ENCODE measurements around the gene RAPGEF5. TPM values are rescaled to one million over a fixed set of nuclear protein-coding genes. Genes with fewer than 3 reads are reported as not detected.

The RAPGEF5 gene
- total and polyA plus RNA-seq, 2 donors: 6.1 to 30.5 TPM

- peaks cover 20 to 26% of the 10 kb centered on the region in 2 donors for H3K4me1 ChIP-seq (ENCODE audit: control insufficient read depth in 2 of 2, insufficient read depth in 2 of 2, low read length in 2 of 2)
- DNase-seq (ENCODE audit: low read depth in 6 of 9, low spot score in 9 of 9): no peak
- peaks cover 0 to 4% of the 10 kb centered on the region in 2 donors for H3K9me3 ChIP-seq (ENCODE audit: control insufficient read depth in 2 of 2, insufficient read depth in 1 of 2, low read length in 1 of 2)
- peaks cover 3 to 41% of the 10 kb centered on the region in 2 donors for H3K36me3 ChIP-seq (ENCODE audit: control insufficient read depth in 2 of 2, insufficient read depth in 2 of 2, low read length in 1 of 2)
- WGBS: 96% methylated on average over 4 of the region's 4 CpGs
- H3K27me3 ChIP-seq (ENCODE audit: control insufficient read depth in 2 of 2, insufficient read depth in 1 of 2, low read length in 1 of 2): no peaks in the 10 kb centered on the region
- H3K4me3 ChIP-seq (ENCODE audit: low read length in 2 of 2): no peak overlapping the region
- H3K27ac ChIP-seq (ENCODE audit: low read depth in 1 of 2, low read length in 1 of 2): no peak overlapping the region
Measured at GRCh38 chr7:22295402-22296264, 61.3 kb downstream of the RAPGEF5 start.

GRCh38 chr7:22292531-22292930 is 64.4 kb downstream of the RAPGEF5 start:
- DNase-seq (ENCODE audit: low read depth in 6 of 9, low spot score in 9 of 9): peak in 6 of 9 donors; percentile 34 to 77 (median 36)
- H3K4me1 ChIP-seq (ENCODE audit: control insufficient read depth in 2 of 2, insufficient read depth in 2 of 2, low read length in 2 of 2): peaks cover 20 to 26% of the 10 kb centered on the region in 2 donors
- no peaks in the 10 kb centered on the region for H3K27me3 ChIP-seq (ENCODE audit: control insufficient read depth in 2 of 2, insufficient read depth in 1 of 2, low read length in 1 of 2)
- peak overlapping the region in 1 of 2 donors; percentile 59 for H3K27ac ChIP-seq (ENCODE audit: low read depth in 1 of 2, low read length in 1 of 2)
- no peak overlapping the region for H3K4me3 ChIP-seq (ENCODE audit: low read length in 2 of 2)
- H3K9me3 ChIP-seq (ENCODE audit: control insufficient read depth in 2 of 2, insufficient read depth in 1 of 2, low read length in 1 of 2): no peaks in the 10 kb centered on the region
- peaks cover 0 to 42% of the 10 kb centered on the region in 2 donors for H3K36me3 ChIP-seq (ENCODE audit: control insufficient read depth in 2 of 2, insufficient read depth in 2 of 2, low read length in 1 of 2)
- WGBS: 3% methylated on average over 3 of the region's 3 CpGs

GRCh38 chr7:22291977-22292376 is 65.0 kb downstream of the RAPGEF5 start:
- no peak for DNase-seq (ENCODE audit: low read depth in 6 of 9, low spot score in 9 of 9)
- H3K36me3 ChIP-seq (ENCODE audit: control insufficient read depth in 2 of 2, insufficient read depth in 2 of 2, low read length in 1 of 2): peaks cover 0 to 43% of the 10 kb centered on the region in 2 donors
- WGBS: 91% methylated on average over 2 of the region's 2 CpGs
- no peaks in the 10 kb centered on the region for H3K27me3 ChIP-seq (ENCODE audit: control insufficient read depth in 2 of 2, insufficient read depth in 1 of 2, low read length in 1 of 2)
- no peak overlapping the region for H3K4me3 ChIP-seq (ENCODE audit: low read length in 2 of 2)
- H3K9me3 ChIP-seq (ENCODE audit: control insufficient read depth in 2 of 2, insufficient read depth in 1 of 2, low read length in 1 of 2): no peaks in the 10 kb centered on the region
- no peak overlapping the region for H3K27ac ChIP-seq (ENCODE audit: low read depth in 1 of 2, low read length in 1 of 2)
- peaks cover 20 to 26% of the 10 kb centered on the region in 2 donors for H3K4me1 ChIP-seq (ENCODE audit: control insufficient read depth in 2 of 2, insufficient read depth in 2 of 2, low read length in 2 of 2)

DNA sequence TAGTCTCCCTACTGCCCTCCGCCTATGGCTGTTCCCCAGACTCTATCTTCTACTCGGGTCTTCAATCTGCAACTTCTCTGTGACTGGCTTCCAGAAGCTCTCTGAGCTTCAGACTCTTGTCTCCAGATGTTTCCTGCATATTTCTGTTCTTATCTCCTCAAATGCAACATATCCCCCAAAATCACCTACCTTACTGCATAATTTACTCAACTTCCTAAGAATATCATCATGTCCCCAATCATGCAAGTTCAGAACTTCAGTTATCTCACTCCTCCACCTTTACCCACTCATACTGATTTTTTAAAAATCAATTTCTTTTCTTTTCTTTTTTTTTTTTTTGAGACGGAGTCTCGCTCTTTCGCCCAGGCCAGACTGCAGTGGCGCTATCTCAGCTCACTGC is 68.8 kb downstream of the RAPGEF5 start:
- Histone ChIP-seq H3K9me3 (ENCODE audit: control insufficient read depth in 2 of 2, insufficient read depth in 1 of 2, low read length in 1 of 2) (no peaks in the 10 kb centered on the region), H3K4me3 (ENCODE audit: low read length in 2 of 2) (no peak overlapping the region), H3K27me3 (ENCODE audit: control insufficient read depth in 2 of 2, insufficient read depth in 1 of 2, low read length in 1 of 2) (no peaks in the 10 kb centered on the region), H3K27ac (ENCODE audit: low read depth in 1 of 2, low read length in 1 of 2) (no peak overlapping the region), H3K36me3 (ENCODE audit: control insufficient read depth in 2 of 2, insufficient read depth in 2 of 2, low read length in 1 of 2) (peaks cover 3 to 29% of the 10 kb centered on the region in 2 donors), H3K4me1 (ENCODE audit: control insufficient read depth in 2 of 2, insufficient read depth in 2 of 2, low read length in 2 of 2) (peaks cover 12 to 13% of the 10 kb centered on the region in 2 donors)
- no peak for DNase-seq (ENCODE audit: low read depth in 6 of 9, low spot score in 9 of 9)
- WGBS: 83% methylated on average over 6 of the region's 6 CpGs

DNA sequence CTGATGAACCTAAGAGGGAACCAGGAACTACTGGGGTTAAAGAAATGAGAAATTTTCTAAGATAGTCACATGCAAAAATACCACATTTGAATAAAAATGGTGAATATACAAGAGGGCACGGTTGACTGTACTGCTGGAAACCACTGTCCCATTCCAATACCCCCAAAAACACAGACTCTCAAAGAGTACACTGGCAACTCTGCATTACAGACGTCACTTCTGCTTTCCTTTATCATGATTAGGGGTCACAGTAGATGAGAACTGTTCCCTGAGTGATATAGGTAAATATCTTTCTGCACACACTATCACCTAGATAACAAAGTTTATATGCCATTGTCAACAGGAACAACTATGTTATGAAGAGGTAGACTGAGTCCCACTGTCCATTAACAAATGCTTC is 69.5 kb downstream of the RAPGEF5 start:
- peaks cover 3 to 32% of the 10 kb centered on the region in 2 donors for H3K36me3 ChIP-seq (ENCODE audit: control insufficient read depth in 2 of 2, insufficient read depth in 2 of 2, low read length in 1 of 2)
- 96% methylated on average over 2 of the region's 2 CpGs for WGBS
- H3K27ac ChIP-seq (ENCODE audit: low read depth in 1 of 2, low read length in 1 of 2): no peak overlapping the region
- H3K4me1 ChIP-seq (ENCODE audit: control insufficient read depth in 2 of 2, insufficient read depth in 2 of 2, low read length in 2 of 2): peaks cover 4 to 6% of the 10 kb centered on the region in 2 donors
- DNase-seq (ENCODE audit: low read depth in 6 of 9, low spot score in 9 of 9): no peak
- H3K27me3 ChIP-seq (ENCODE audit: control insufficient read depth in 2 of 2, insufficient read depth in 1 of 2, low read length in 1 of 2): no peaks in the 10 kb centered on the region
- no peak overlapping the region for H3K4me3 ChIP-seq (ENCODE audit: low read length in 2 of 2)
- no peaks in the 10 kb centered on the region for H3K9me3 ChIP-seq (ENCODE audit: control insufficient read depth in 2 of 2, insufficient read depth in 1 of 2, low read length in 1 of 2)

- Histone ChIP-seq H3K27me3 (ENCODE audit: control insufficient read depth in 2 of 2, insufficient read depth in 1 of 2, low read length in 1 of 2) (no peaks in the 10 kb centered on the region), H3K4me3 (ENCODE audit: low read length in 2 of 2) (no peak overlapping the region), H3K4me1 (ENCODE audit: control insufficient read depth in 2 of 2, insufficient read depth in 2 of 2, low read length in 2 of 2) (peaks cover 0 to 4% of the 10 kb centered on the region in 2 donors), H3K36me3 (ENCODE audit: control insufficient read depth in 2 of 2, insufficient read depth in 2 of 2, low read length in 1 of 2) (peaks cover 3 to 33% of the 10 kb centered on the region in 2 donors), H3K27ac (ENCODE audit: low read depth in 1 of 2, low read length in 1 of 2) (no peak overlapping the region), H3K9me3 (ENCODE audit: control insufficient read depth in 2 of 2, insufficient read depth in 1 of 2, low read length in 1 of 2) (no peaks in the 10 kb centered on the region)
- WGBS: 94% methylated on average over 2 of the region's 2 CpGs
- no peak for DNase-seq (ENCODE audit: low read depth in 6 of 9, low spot score in 9 of 9)
Measured at GRCh38 chr7:22286436-22286835, 70.5 kb downstream of the RAPGEF5 start.

- Histone ChIP-seq H3K9me3 (ENCODE audit: control insufficient read depth in 2 of 2, insufficient read depth in 1 of 2, low read length in 1 of 2) (no peaks in the 10 kb centered on the region), H3K36me3 (ENCODE audit: control insufficient read depth in 2 of 2, insufficient read depth in 2 of 2, low read length in 1 of 2) (peaks cover 3 to 20% of the 10 kb centered on the region in 2 donors), H3K27me3 (ENCODE audit: control insufficient read depth in 2 of 2, insufficient read depth in 1 of 2, low read length in 1 of 2) (no peaks in the 10 kb centered on the region), H3K27ac (ENCODE audit: low read depth in 1 of 2, low read length in 1 of 2) (no peak overlapping the region), H3K4me1 (ENCODE audit: control insufficient read depth in 2 of 2, insufficient read depth in 2 of 2, low read length in 2 of 2) (peaks cover 8 to 10% of the 10 kb centered on the region in 2 donors), H3K4me3 (ENCODE audit: low read length in 2 of 2) (no peak overlapping the region)
- 63% methylated on average over 2 of the region's 2 CpGs for WGBS
- no peak for DNase-seq (ENCODE audit: low read depth in 6 of 9, low spot score in 9 of 9)
Measured at GRCh38 chr7:22281481-22281880, 75.5 kb downstream of the RAPGEF5 start.

GRCh38 chr7:22280031-22280430 is 76.9 kb downstream of the RAPGEF5 start:
- 97% methylated on average over 3 of the region's 3 CpGs for WGBS
- Histone ChIP-seq H3K4me1 (ENCODE audit: control insufficient read depth in 2 of 2, insufficient read depth in 2 of 2, low read length in 2 of 2) (peaks cover 18 to 19% of the 10 kb centered on the region in 2 donors), H3K36me3 (ENCODE audit: control insufficient read depth in 2 of 2, insufficient read depth in 2 of 2, low read length in 1 of 2) (peaks cover 3 to 17% of the 10 kb centered on the region in 2 donors), H3K27me3 (ENCODE audit: control insufficient read depth in 2 of 2, insufficient read depth in 1 of 2, low read length in 1 of 2) (no peaks in the 10 kb centered on the region), H3K9me3 (ENCODE audit: control insufficient read depth in 2 of 2, insufficient read depth in 1 of 2, low read length in 1 of 2) (no peaks in the 10 kb centered on the region), H3K27ac (ENCODE audit: low read depth in 1 of 2, low read length in 1 of 2) (no peak overlapping the region), H3K4me3 (ENCODE audit: low read length in 2 of 2) (no peak overlapping the region)
- no peak for DNase-seq (ENCODE audit: low read depth in 6 of 9, low spot score in 9 of 9)

- Histone ChIP-seq H3K36me3 (ENCODE audit: control insufficient read depth in 2 of 2, insufficient read depth in 2 of 2, low read length in 1 of 2) (peaks cover 0 to 26% of the 10 kb centered on the region in 2 donors), H3K27ac (ENCODE audit: low read depth in 1 of 2, low read length in 1 of 2) (no peak overlapping the region), H3K9me3 (ENCODE audit: control insufficient read depth in 2 of 2, insufficient read depth in 1 of 2, low read length in 1 of 2) (no peaks in the 10 kb centered on the region), H3K4me1 (ENCODE audit: control insufficient read depth in 2 of 2, insufficient read depth in 2 of 2, low read length in 2 of 2) (peaks cover 21 to 31% of the 10 kb centered on the region in 2 donors), H3K4me3 (ENCODE audit: low read length in 2 of 2) (no peak overlapping the region), H3K27me3 (ENCODE audit: control insufficient read depth in 2 of 2, insufficient read depth in 1 of 2, low read length in 1 of 2) (no peaks in the 10 kb centered on the region)
- DNase-seq (ENCODE audit: low read depth in 6 of 9, low spot score in 9 of 9): no peak
- WGBS: 99% methylated on average over 2 of the region's 2 CpGs
Measured at GRCh38 chr7:22278660-22279059, 78.3 kb downstream of the RAPGEF5 start.
